Ureter (tissue), 1 donor: ENCODE measurements around the gene TNRC6B. TPM values are rescaled to one million over a fixed set of nuclear protein-coding genes. Genes with fewer than 3 reads are reported as not detected.
"Not testable (repeated sequence)": the region's sequence is repeated elsewhere in the genome, so short reads cannot be mapped to it uniquely, and the experiment has no call there.

Experiments
- DNase-seq: peaks from one replicate; pipeline ENCODE4 v3.0.0-alpha.2; 2020; ENCODE audit warnings: low spot score
- total RNA-seq: library from RNA; stranded (reverse); gene quantifications from one replicate; pipeline ENCODE4 v1.2.4, GENCODE V29; 2023
- donor health status: DM: yes; HTN: yes; CAD: no.

Gene TNRC6B
- total RNA-seq, 1 donor from 2014 or later: 63.3 TPM

- no peak for DNase-seq
These were observed 3.6 kb downstream of the TNRC6B start for GRCh38 chr22:40181323-40181722.

- no peak for DNase-seq
These were observed 4.6 kb downstream of the TNRC6B start for GRCh38 chr22:40182231-40182835.

- DNase-seq: no peak
These were observed 5.4 kb downstream of the TNRC6B start for GRCh38 chr22:40183029-40183581.

- DNase-seq: not testable (repeated sequence)
These were observed 5.9 kb downstream of the TNRC6B start for GRCh38 chr22:40183603-40184002.

- no peak for DNase-seq
These were observed 9.7 kb downstream of the TNRC6B start for GRCh38 chr22:40187389-40187788.

- no peak for DNase-seq
These were observed 12.3 kb downstream of the TNRC6B start for GRCh38 chr22:40189997-40190396.

- no peak for DNase-seq
These were observed 12.8 kb downstream of the TNRC6B start for GRCh38 chr22:40190501-40190900.

- DNase-seq: no peak
These were observed 16.0 kb downstream of the TNRC6B start for GRCh38 chr22:40193429-40194421.

GRCh38 chr22:40194656-40195055, 16.9 kb downstream of the TNRC6B start:
- DNase-seq: no peak

GRCh38 chr22:40196628-40197360, 19.1 kb downstream of the TNRC6B start:
- DNase-seq: no peak

GRCh38 chr22:40197421-40197820, 19.7 kb downstream of the TNRC6B start:
- not testable (repeated sequence) for DNase-seq

GRCh38 chr22:40198733-40199132, 21.0 kb downstream of the TNRC6B start:
- no peak for DNase-seq

- DNase-seq: no peak
These were observed 21.5 kb downstream of the TNRC6B start for GRCh38 chr22:40199223-40199622.

GRCh38 chr22:40199852-40200251, 22.1 kb downstream of the TNRC6B start:
- DNase-seq: no peak

- no peak for DNase-seq
These were observed 23.2 kb downstream of the TNRC6B start for GRCh38 chr22:40200795-40201530.

- DNase-seq: no peak
These were observed 24.7 kb downstream of the TNRC6B start for GRCh38 chr22:40202225-40202944.

- no peak for DNase-seq
These were observed 25.8 kb downstream of the TNRC6B start for GRCh38 chr22:40203572-40203971.

- DNase-seq: no peak
These were observed 26.8 kb downstream of the TNRC6B start for GRCh38 chr22:40204321-40205116.

GRCh38 chr22:40206561-40206960, 28.8 kb downstream of the TNRC6B start:
- no peak for DNase-seq

GRCh38 chr22:40210818-40211217, 33.1 kb downstream of the TNRC6B start:
- DNase-seq: no peak
